ENCODE measurements around the gene GRIN1. TPM values are rescaled to one million over a fixed set of nuclear protein-coding genes. Genes with fewer than 3 reads are reported as not detected.
A peak's percentile ranks its signal among the peaks of the same experiment; 100 is the strongest.

Gene GRIN1
- total RNA-seq, 1 donor, result under 0.01 TPM

GRCh38 chr9:137145731-137146526 lies 7.0 kb downstream of the GRIN1 start:
- no peak for DNase-seq (ENCODE audit: low read depth in 2 of 3, low spot score in 2 of 3)

GRCh38 chr9:137146527-137146918 lies 7.6 kb downstream of the GRIN1 start:
- no peak for DNase-seq (ENCODE audit: low read depth in 2 of 3, low spot score in 2 of 3)

DNA sequence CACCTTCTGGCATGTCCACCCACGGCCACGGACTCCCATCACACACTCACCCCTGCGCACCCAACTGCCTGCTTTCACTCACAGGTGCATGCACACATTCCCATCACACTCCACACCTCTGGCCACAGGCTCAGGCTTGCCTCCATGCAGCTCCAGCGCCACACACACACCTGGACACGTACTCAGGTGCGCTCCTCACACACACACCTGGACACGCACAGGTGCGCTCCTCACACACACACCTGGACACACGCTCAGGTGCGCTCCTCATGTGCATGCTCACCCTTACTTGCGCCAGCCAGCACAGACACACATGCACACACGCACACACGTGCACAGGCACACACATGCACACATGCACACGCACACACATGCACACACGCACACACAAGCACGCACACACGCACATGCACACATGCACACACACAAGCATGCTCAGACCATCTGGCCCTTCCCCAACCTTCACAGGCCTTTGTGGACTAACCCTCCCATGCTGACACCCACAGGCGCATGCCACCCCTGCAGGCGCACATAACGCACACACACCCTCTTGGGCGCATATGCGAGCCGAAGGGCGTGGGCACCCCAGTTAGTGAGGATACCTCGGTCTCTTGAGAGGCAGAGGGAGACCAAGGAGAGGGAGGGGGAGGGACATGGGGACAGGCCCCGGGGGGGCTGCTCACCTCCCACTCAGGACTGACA lies 8.3 kb downstream of the GRIN1 start:
- no peak for DNase-seq (ENCODE audit: low read depth in 2 of 3, low spot score in 2 of 3)

DNA sequence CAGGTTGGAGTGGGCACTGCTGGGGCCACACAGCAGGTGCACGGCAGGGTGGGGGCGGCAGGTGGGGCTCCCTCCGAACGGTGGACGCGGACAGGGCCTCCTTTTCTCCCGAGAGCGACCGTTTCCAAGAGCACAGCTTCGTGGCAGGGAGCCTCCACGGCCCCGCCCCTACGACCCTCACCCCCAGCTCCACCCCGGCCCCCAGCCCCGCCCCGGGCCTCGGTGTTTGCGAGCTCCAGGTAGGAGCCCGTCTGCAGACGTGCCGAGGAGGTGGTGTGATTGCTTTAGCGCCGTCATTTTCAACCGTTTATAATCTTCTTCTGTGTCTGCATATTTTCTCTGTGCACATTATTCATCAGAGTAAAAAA lies 8.8 kb downstream of the GRIN1 start:
- DNase-seq (ENCODE audit: low read depth in 2 of 3, low spot score in 2 of 3), result no peak

- no peak for DNase-seq (ENCODE audit: low read depth in 2 of 3, low spot score in 2 of 3)
Observed at GRCh38 chr9:137148242-137148641, 9.3 kb downstream of the GRIN1 start.

GRCh38 chr9:137148661-137149060 lies 9.7 kb downstream of the GRIN1 start:
- DNase-seq (ENCODE audit: low read depth in 2 of 3, low spot score in 2 of 3), result no peak

GRCh38 chr9:137149363-137149762 lies 10.4 kb downstream of the GRIN1 start:
- no peak for DNase-seq (ENCODE audit: low read depth in 2 of 3, low spot score in 2 of 3)

GRCh38 chr9:137149942-137150616 lies 11.1 kb downstream of the GRIN1 start:
- no peak for DNase-seq (ENCODE audit: low read depth in 2 of 3, low spot score in 2 of 3)

DNA sequence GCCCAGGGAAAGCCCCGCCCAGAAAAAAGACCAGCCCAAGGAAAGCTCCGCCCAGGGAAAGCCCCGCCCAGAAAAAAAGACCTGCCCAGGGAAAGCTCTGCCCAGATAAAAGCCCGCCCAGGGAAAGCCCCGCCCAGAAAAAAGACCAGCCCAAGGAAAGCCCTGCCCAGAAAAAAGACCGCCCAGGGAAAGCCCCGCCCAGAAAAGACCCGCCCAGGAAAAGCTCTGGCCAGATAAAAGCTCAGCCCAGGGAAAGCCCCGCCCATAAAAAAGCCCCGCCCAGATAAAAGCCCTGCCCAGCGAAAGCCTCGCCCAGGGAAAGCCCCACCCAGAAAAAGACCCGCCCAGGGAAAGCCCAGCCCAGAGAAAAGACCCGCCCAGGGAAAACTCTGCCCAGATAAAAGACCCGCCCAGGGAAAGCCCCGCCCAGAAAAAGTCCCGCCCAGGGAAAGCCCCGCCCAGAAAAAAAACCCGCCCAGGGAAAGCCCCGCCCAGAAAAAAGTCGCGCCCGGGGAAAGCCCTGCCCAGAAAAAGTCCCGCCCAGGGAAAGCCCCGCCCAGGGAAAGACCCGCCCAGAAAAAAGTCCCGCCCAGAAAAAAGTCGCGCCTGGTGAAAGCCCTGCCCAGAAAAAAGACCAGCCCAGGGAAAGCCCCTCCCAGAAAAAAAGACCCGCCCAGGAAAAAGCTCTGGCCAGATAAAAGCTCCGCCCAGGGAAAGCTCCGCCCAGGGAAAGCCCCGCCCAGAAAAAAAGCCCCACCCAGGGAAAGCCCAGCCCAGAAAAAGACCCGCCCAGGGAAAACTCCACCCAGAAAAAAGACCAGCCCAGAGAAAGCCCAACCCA lies 11.9 kb downstream of the GRIN1 start:
- peak in 2 of 3 donors; percentile 45 to 70 for DNase-seq (ENCODE audit: low read depth in 2 of 3, low spot score in 2 of 3)

GRCh38 chr9:137152844-137153405 lies 14.0 kb downstream of the GRIN1 start:
- DNase-seq (ENCODE audit: low read depth in 2 of 3, low spot score in 2 of 3), result no peak

DNA sequence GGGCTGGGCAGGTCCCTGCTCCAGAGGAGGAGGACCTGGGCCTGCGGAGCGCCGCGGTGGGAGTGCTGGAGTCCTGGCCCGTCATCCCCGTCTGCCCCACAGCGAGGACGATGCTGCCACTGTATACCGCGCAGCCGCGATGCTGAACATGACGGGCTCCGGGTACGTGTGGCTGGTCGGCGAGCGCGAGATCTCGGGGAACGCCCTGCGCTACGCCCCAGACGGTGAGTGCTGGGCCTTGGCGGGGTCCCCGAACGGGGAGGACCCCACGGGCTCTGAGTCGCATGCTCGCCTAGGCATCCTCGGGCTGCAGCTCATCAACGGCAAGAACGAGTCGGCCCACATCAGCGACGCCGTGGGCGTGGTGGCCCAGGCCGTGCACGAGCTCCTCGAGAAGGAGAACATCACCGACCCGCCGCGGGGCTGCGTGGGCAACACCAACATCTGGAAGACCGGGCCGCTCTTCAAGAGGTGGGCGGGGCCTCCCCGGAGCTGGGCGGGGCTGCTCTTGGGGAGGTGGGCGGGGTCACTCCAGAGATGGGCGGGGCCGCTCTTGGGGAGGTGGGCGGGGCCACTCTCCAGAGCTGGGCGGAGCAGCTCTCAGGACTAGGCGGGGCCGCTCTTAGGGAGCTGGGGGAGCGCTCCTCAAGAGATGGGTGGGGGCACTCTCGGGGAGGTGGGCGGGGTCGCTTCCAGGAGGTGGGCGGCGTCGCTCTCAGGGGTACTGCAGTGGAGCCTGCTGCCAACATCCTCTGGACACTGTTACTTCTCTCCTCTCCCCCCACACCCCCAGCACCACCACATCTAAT lies 17.8 kb downstream of the GRIN1 start:
- peak; percentile 22 to 67 (median 48) for DNase-seq (ENCODE audit: low read depth in 2 of 3, low spot score in 2 of 3)

- no peak for DNase-seq (ENCODE audit: low read depth in 2 of 3, low spot score in 2 of 3)
Observed at GRCh38 chr9:137157618-137158415, 18.9 kb downstream of the GRIN1 start.

GRCh38 chr9:137158625-137159024 lies 19.7 kb downstream of the GRIN1 start:
- no peak for DNase-seq (ENCODE audit: low read depth in 2 of 3, low spot score in 2 of 3)

GRCh38 chr9:137159105-137160053 lies 20.4 kb downstream of the GRIN1 start:
- DNase-seq (ENCODE audit: low read depth in 2 of 3, low spot score in 2 of 3), result no peak

DNA sequence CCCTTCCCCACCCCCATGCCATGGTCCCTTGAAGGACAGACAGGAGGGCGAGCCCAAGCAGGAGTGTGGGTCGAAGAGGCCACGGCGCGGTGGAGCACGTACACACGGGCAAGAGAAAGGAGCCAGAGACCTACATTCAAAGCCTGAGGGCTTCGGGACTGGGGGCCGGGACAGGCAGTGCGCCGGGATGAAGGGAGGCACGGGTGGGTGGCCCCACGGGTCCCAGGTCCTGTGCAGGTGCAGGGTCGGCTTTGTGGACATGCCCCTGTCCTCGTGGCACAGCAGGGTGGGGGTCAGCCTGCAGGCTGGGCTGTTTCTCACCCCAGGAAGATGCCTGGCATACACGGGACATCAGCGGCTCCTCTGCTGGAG lies 21.1 kb downstream of the GRIN1 start:
- no peak for DNase-seq (ENCODE audit: low read depth in 2 of 3, low spot score in 2 of 3)

DNA sequence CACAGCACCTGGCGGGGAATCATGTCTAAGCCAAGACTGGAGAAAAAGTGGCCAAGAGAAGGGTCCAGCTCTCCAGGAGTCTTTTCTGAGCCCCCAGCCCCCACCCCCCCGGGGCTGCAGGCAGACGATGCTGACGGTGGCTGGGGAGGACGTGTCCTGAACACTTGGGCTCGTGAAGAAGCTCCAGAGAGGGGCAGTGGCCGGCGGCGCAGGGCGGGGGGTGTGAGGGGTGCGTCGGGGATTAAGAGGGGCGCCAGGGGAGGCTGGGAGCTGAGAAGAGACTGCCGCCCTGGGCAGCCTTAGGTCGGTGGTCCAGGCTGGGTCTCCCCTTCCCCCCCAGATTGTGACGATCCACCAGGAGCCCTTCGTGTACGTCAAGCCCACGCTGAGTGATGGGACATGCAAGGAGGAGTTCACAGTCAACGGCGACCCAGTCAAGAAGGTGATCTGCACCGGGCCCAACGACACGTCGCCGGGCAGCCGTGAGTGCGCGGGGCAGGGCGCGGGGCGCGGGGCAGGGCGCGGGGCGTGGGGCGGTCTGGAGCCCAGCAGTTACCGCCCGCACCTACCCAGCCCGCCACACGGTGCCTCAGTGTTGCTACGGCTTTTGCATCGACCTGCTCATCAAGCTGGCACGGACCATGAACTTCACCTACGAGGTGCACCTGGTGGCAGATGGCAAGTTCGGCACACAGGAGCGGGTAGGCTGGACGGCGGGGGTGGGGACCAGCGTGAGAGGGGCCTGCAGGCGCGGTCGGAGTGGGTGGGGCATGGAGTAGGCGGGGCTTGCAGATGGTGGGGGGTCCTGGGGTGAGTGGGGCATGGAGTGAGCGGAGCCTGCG lies 22.0 kb downstream of the GRIN1 start:
- no peak for DNase-seq (ENCODE audit: low read depth in 2 of 3, low spot score in 2 of 3)

Measured in hematopoietic multipotent progenitor cell (in vitro differentiated cells).